ENCODE results near the gene ANXA2R.

ANXA2R gene

DNA sequence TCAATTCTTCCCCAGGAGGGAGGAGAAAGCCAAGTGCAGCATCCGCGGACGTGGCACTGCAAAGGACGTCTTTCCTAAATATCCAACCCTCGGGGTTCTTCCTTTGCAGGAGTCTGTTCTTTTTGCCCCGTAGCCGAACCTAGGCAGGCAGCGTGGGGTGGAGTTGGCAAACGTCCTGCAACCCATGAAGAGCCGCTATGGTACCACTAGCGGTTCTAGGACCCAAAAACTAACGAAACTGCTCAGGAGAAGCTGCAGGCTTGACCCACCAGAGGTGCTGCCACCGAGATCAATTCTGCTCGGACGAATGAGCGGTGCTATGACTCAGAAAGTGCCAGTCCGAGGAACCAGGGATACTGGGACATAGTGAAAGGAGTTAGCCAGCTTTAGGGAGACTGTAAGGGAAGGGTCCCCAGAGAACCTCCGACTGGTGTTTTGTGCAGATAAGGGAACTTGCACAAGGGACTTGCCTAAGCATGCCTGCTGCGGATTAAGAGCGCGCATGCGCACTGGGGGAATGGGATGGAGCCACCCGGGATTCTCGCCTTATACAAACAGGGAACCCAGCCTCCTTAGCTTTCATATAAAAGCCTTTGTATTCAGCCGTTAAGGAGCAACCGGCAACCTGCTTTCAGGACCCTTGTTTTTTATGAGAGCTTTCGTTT, 32.7 kb downstream of the ANXA2R start (continued):
- TF ChIP-seq ZNF148 (tag by site-specific recombination; IDR thresholded peaks at IDR 0.05; ENCODE audit: borderline replicate concordance) = no peak
- TF ChIP-seq WT1 (tag by site-specific recombination; IDR thresholded peaks at IDR 0.05) = no peak

GRCh38 chr5:43006424-43007202, 33.5 kb downstream of the ANXA2R start:
- POLR2A ChIA-PET = interaction anchor here (1.9 to 2.9 kb wide), 2 partner anchors 8 to 12 kb away, joined by 8 to 20 read pairs; no protein-coding TSS in a partner anchor

DNA sequence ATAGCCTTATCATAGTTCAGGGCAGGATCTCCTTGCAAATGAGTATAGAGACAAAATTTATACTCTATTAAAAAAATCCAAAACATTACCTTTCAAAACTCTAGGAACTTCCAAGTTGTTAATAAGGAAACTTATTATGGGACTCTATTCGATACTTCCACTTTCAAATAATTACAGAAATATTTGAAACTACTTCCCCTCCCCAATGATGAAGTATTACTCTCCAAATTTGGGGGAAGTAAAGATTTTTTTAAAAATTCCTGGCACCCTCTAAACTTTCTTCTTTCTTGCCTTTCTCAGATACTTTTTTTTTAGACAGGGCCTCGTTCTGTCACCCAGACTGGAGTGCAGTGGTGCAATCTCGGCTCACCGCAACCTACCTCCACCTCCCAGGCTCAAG, 35.1 kb downstream of the ANXA2R start:
- Histone ChIP-seq H3K9me3 (ENCODE audit: control insufficient read depth, insufficient read depth, low read depth, low read length) (no peaks in the 10 kb centered on the region), H3K27ac (ENCODE audit: extremely low read depth, low read depth, low read length) (no peak overlapping the region), H3K4me1 (ENCODE audit: control insufficient read depth, insufficient read depth, low read length) (peaks cover 5% of the 10 kb centered on the region; the same call in 1 of the 2 replicates), H3K36me3 (ENCODE audit: control insufficient read depth in 2 of 2, insufficient read depth in 1 of 2, low read length in 2 of 2) (no peaks in the 10 kb centered on the region), H3K4me3 (ENCODE audit: low read depth, low read length) (no peak overlapping the region)
- TF ChIP-seq KLF10 (tag by site-specific recombination; IDR thresholded peaks at IDR 0.05) = no peak
- no peak for TF ChIP-seq WT1 (tag by site-specific recombination; IDR thresholded peaks at IDR 0.05)
- no peak for TF ChIP-seq ZNF701 (tag by site-specific recombination; IDR thresholded peaks at IDR 0.05)
- no peak for TF ChIP-seq ZNF704 (tag by site-specific recombination; IDR thresholded peaks at IDR 0.05)
- TF ChIP-seq SCRT2 (tag by site-specific recombination; IDR thresholded peaks at IDR 0.05) = no peak
- TF ChIP-seq, protein P1, sequence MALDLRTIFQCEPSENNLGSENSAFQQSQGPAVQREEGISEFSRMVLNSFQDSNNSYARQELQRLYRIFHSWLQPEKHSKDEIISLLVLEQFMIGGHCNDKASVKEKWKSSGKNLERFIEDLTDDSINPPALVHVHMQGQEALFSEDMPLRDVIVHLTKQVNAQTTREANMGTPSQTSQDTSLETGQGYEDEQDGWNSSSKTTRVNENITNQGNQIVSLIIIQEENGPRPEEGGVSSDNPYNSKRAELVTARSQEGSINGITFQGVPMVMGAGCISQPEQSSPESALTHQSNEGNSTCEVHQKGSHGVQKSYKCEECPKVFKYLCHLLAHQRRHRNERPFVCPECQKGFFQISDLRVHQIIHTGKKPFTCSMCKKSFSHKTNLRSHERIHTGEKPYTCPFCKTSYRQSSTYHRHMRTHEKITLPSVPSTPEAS (tag by site-specific recombination; IDR thresholded peaks at IDR 0.05) = no peak
- TF ChIP-seq, protein P2, sequence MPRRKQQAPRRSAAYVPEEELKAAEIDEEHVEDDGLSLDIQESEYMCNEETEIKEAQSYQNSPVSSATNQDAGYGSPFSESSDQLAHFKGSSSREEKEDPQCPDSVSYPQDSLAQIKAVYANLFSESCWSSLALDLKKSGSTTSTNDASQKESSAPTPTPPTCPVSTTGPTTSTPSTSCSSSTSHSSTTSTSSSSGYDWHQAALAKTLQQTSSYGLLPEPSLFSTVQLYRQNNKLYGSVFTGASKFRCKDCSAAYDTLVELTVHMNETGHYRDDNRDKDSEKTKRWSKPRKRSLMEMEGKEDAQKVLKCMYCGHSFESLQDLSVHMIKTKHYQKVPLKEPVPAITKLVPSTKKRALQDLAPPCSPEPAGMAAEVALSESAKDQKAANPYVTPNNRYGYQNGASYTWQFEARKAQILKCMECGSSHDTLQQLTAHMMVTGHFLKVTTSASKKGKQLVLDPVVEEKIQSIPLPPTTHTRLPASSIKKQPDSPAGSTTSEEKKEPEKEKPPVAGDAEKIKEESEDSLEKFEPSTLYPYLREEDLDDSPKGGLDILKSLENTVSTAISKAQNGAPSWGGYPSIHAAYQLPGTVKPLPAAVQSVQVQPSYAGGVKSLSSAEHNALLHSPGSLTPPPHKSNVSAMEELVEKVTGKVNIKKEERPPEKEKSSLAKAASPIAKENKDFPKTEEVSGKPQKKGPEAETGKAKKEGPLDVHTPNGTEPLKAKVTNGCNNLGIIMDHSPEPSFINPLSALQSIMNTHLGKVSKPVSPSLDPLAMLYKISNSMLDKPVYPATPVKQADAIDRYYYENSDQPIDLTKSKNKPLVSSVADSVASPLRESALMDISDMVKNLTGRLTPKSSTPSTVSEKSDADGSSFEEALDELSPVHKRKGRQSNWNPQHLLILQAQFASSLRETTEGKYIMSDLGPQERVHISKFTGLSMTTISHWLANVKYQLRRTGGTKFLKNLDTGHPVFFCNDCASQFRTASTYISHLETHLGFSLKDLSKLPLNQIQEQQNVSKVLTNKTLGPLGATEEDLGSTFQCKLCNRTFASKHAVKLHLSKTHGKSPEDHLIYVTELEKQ (tag by site-specific recombination; IDR thresholded peaks at IDR 0.05; ENCODE audit: borderline replicate concordance) = no peak
- TF ChIP-seq ZNF768 (tag by site-specific recombination; IDR thresholded peaks at IDR 0.05) = no peak
- TF ChIP-seq ZNF155 (tag by site-specific recombination; IDR thresholded peaks at IDR 0.05) = no peak
- TF ChIP-seq ZNF114 (tag by site-specific recombination; IDR thresholded peaks at IDR 0.05) = no peak
- CTCF ChIA-PET = no interaction called here
- POLR2A ChIA-PET = no interaction called here

More at GRCh38 chr5:43006424-43007202, 33.5 kb downstream of the ANXA2R start:
- TF ChIP-seq ZNF670 (tag by site-specific recombination; IDR thresholded peaks at IDR 0.05; ENCODE audit: low read depth) (no peak), ZNF624 (tag by site-specific recombination; IDR thresholded peaks at IDR 0.05) (no peak), ZNF175 (tag by site-specific recombination; IDR thresholded peaks at IDR 0.05) (no peak), ZNF837 (tag by site-specific recombination; IDR thresholded peaks at IDR 0.05) (no peak)
- H3K9me3 ChIP-seq (ENCODE audit: control insufficient read depth, insufficient read depth, low read depth, low read length) = no peaks in the 10 kb centered on the region
- H3K4me1 ChIP-seq (ENCODE audit: control insufficient read depth, insufficient read depth, low read length) = peaks cover 3% of the 10 kb centered on the region; the same call in 1 of the 2 replicates
- CTCF ChIA-PET = interaction anchor here (1.0 to 3.2 kb wide), 4 partner anchors 12 to 100 kb away, joined by 3 to 14 read pairs (median 4); no protein-coding TSS in a partner anchor
- no peak overlapping the region for H3K4me3 ChIP-seq (ENCODE audit: low read depth, low read length)
- no peaks in the 10 kb centered on the region for H3K36me3 ChIP-seq (ENCODE audit: control insufficient read depth in 2 of 2, insufficient read depth in 1 of 2, low read length in 2 of 2)
- peak overlapping the region; percentile 75; the same call in 1 of the 2 replicates for H3K27ac ChIP-seq (ENCODE audit: extremely low read depth, low read depth, low read length)

All from HEK293 (cell line).